ENCODE measurements around the gene CIC. TPM values are rescaled to one million over a fixed set of nuclear protein-coding genes. Genes with fewer than 3 reads are reported as not detected.
"Not testable (repeated sequence)": the region's sequence is repeated elsewhere in the genome, so short reads cannot be mapped to it uniquely, and the experiment has no call there.

CIC gene
- total RNA-seq, 2 experiments from 2014 or later = 43.8 to 50.4 TPM

- Mint-ChIP-seq H3K27ac (no peak overlapping the region), H3K9me3 (no peaks in the 10 kb centered on the region), H3K4me3 (no peak overlapping the region), H3K36me3 (no peaks in the 10 kb centered on the region), H3K27me3 (peaks cover 7% of the 10 kb centered on the region), H3K4me1 (peaks cover 16% of the 10 kb centered on the region)
- DNase-seq = no peak
Measured at GRCh38 chr19:42328854-42329253, 59.8 kb downstream of the CIC start.

GRCh38 chr19:42330241-42330711, 61.2 kb downstream of the CIC start:
- H3K9me3 Mint-ChIP-seq = no peaks in the 10 kb centered on the region
- H3K27me3 Mint-ChIP-seq = peaks cover under 1% of the 10 kb centered on the region
- H3K27ac Mint-ChIP-seq = no peak overlapping the region
- no peak overlapping the region for H3K4me3 Mint-ChIP-seq
- peaks cover 11% of the 10 kb centered on the region for H3K4me1 Mint-ChIP-seq
- H3K36me3 Mint-ChIP-seq = no peaks in the 10 kb centered on the region
- DNase-seq = no peak

- not testable (repeated sequence) for H3K36me3 Mint-ChIP-seq, H3K9me3 Mint-ChIP-seq, H3K4me3 Mint-ChIP-seq, DNase-seq, H3K27me3 Mint-ChIP-seq, H3K4me1 Mint-ChIP-seq, H3K27ac Mint-ChIP-seq
Measured at GRCh38 chr19:42331333-42331732, 62.3 kb downstream of the CIC start.

- no peak for DNase-seq
- H3K4me3 Mint-ChIP-seq = no peak overlapping the region
- H3K36me3 Mint-ChIP-seq = no peaks in the 10 kb centered on the region
- H3K27ac Mint-ChIP-seq = no peak overlapping the region
- no peaks in the 10 kb centered on the region for H3K9me3 Mint-ChIP-seq
- peaks cover 3% of the 10 kb centered on the region for H3K4me1 Mint-ChIP-seq
- no peaks in the 10 kb centered on the region for H3K27me3 Mint-ChIP-seq
Measured at GRCh38 chr19:42332059-42332458, 63.0 kb downstream of the CIC start.

GRCh38 chr19:42333018-42333417, 64.0 kb downstream of the CIC start:
- Mint-ChIP-seq H3K27ac (no peak overlapping the region), H3K36me3 (no peaks in the 10 kb centered on the region)

GRCh38 chr19:42333975-42334696, 65.1 kb downstream of the CIC start:
- DNase-seq = no peak
- Mint-ChIP-seq H3K27me3 (no peaks in the 10 kb centered on the region), H3K4me3 (no peak overlapping the region), H3K36me3 (no peaks in the 10 kb centered on the region), H3K9me3 (no peaks in the 10 kb centered on the region), H3K27ac (no peak overlapping the region), H3K4me1 (peaks cover under 1% of the 10 kb centered on the region)

More at GRCh38 chr19:42333018-42333417, 64.0 kb downstream of the CIC start:
- no peak overlapping the region for H3K4me3 Mint-ChIP-seq
- no peak for DNase-seq
- H3K27me3 Mint-ChIP-seq = no peaks in the 10 kb centered on the region
- no peaks in the 10 kb centered on the region for H3K9me3 Mint-ChIP-seq
- H3K4me1 Mint-ChIP-seq = peaks cover 2% of the 10 kb centered on the region

GRCh38 chr19:42334697-42335373, 65.8 kb downstream of the CIC start:
- Mint-ChIP-seq H3K27me3 (no peaks in the 10 kb centered on the region), H3K4me3 (no peak overlapping the region), H3K36me3 (no peaks in the 10 kb centered on the region), H3K4me1 (no peaks in the 10 kb centered on the region), H3K27ac (no peak overlapping the region), H3K9me3 (no peaks in the 10 kb centered on the region)
- no peak for DNase-seq

GRCh38 chr19:42335374-42335936, 66.4 kb downstream of the CIC start:
- Mint-ChIP-seq H3K4me1 (no peaks in the 10 kb centered on the region), H3K27ac (no peak overlapping the region), H3K9me3 (no peaks in the 10 kb centered on the region), H3K27me3 (no peaks in the 10 kb centered on the region), H3K4me3 (no peak overlapping the region), H3K36me3 (no peaks in the 10 kb centered on the region)
- DNase-seq = no peak

GRCh38 chr19:42335971-42336370, 66.9 kb downstream of the CIC start:
- Mint-ChIP-seq H3K36me3 (no peaks in the 10 kb centered on the region), H3K4me3 (no peak overlapping the region), H3K27ac (no peak overlapping the region), H3K9me3 (no peaks in the 10 kb centered on the region), H3K27me3 (no peaks in the 10 kb centered on the region), H3K4me1 (no peaks in the 10 kb centered on the region)
- DNase-seq = no peak

- not testable (repeated sequence) for H3K36me3 Mint-ChIP-seq, H3K27me3 Mint-ChIP-seq, H3K9me3 Mint-ChIP-seq, DNase-seq, H3K4me3 Mint-ChIP-seq, H3K27ac Mint-ChIP-seq, H3K4me1 Mint-ChIP-seq
Measured at GRCh38 chr19:42339126-42339860, 70.2 kb downstream of the CIC start.

- H3K9me3 Mint-ChIP-seq, H3K4me1 Mint-ChIP-seq, H3K4me3 Mint-ChIP-seq, DNase-seq, H3K27me3 Mint-ChIP-seq, H3K36me3 Mint-ChIP-seq, H3K27ac Mint-ChIP-seq: not testable (repeated sequence)
Measured at GRCh38 chr19:42339922-42340321, 70.9 kb downstream of the CIC start.

GRCh38 chr19:42343344-42344110, 74.5 kb downstream of the CIC start:
- Mint-ChIP-seq H3K4me1 (no peaks in the 10 kb centered on the region), H3K27me3 (no peaks in the 10 kb centered on the region), H3K4me3 (no peak overlapping the region), H3K27ac (no peak overlapping the region), H3K9me3 (no peaks in the 10 kb centered on the region), H3K36me3 (no peaks in the 10 kb centered on the region)
- no peak for DNase-seq

GRCh38 chr19:42344336-42344893, 75.4 kb downstream of the CIC start:
- no peaks in the 10 kb centered on the region for H3K4me1 Mint-ChIP-seq
- H3K9me3 Mint-ChIP-seq = no peaks in the 10 kb centered on the region
- no peak overlapping the region for H3K4me3 Mint-ChIP-seq
- DNase-seq = no peak
- no peaks in the 10 kb centered on the region for H3K36me3 Mint-ChIP-seq
- no peak overlapping the region for H3K27ac Mint-ChIP-seq
- no peaks in the 10 kb centered on the region for H3K27me3 Mint-ChIP-seq
